Endodermal cell (in vitro differentiated cells): Measurements from ENCODE around the gene ACO2. TPM values are rescaled to one million over a fixed set of nuclear protein-coding genes. Genes with fewer than 3 reads are reported as not detected.

Source experiments
- DNase-seq: peaks from one replicate; pipeline ENCODE4 v3.0.0-alpha.2; 2017
- H3K27ac ChIP-seq: 2 replicates; pipeline ENCODE4 v1.5.1; 2013; ENCODE audit warnings: mild to moderate bottlenecking, low read depth, low read length, moderate library complexity
- H3K27me3 ChIP-seq: 2 replicates; pipeline ENCODE4 v1.6.1; 2013; ENCODE audit warnings: mild to moderate bottlenecking, low read length, moderate library complexity; ENCODE audit not compliant: insufficient read depth, control insufficient read depth, poor library complexity, severe bottlenecking
- H3K36me3 ChIP-seq: 2 replicates; pipeline ENCODE4 v1.7.0; 2013; ENCODE audit warnings: mild to moderate bottlenecking, low read length, moderate library complexity; ENCODE audit not compliant: control insufficient read depth, insufficient read depth
- H3K4me1 ChIP-seq: one replicate; pipeline ENCODE4 v1.7.0; 2013; ENCODE audit warnings: low read length; ENCODE audit not compliant: control insufficient read depth, insufficient read depth
- H3K4me3 ChIP-seq: 2 replicates; pipeline ENCODE4 v1.5.1; 2013; ENCODE audit warnings: mild to moderate bottlenecking, low read length, moderate library complexity
- H3K9ac ChIP-seq: 2 replicates; pipeline ENCODE4 v1.6.1; 2013; ENCODE audit warnings: mild to moderate bottlenecking, low read length, moderate library complexity; ENCODE audit not compliant: poor library complexity, severe bottlenecking; ENCODE audit errors: extremely low read depth
- H3K9me3 ChIP-seq: 2 replicates; pipeline ENCODE4 v1.6.1; 2013; ENCODE audit warnings: mild to moderate bottlenecking, low read length, moderate library complexity; ENCODE audit not compliant: control insufficient read depth
- H3K27ac Mint-ChIP-seq: 2 replicates; pipeline ENCODE4 v1.8.0; 2020; ENCODE audit warnings: mixed read lengths
- H3K27me3 Mint-ChIP-seq: 2 replicates; pipeline ENCODE4 v1.8.0; 2021; ENCODE audit warnings: mild to moderate bottlenecking, mixed read lengths; ENCODE audit not compliant: insufficient read depth
- H3K36me3 Mint-ChIP-seq: 2 replicates; pipeline ENCODE4 v1.8.0; 2020; ENCODE audit warnings: low read depth, mixed read lengths
- H3K4me1 Mint-ChIP-seq: 2 replicates; pipeline ENCODE4 v1.8.0; 2020; ENCODE audit warnings: mixed read lengths
- H3K4me3 Mint-ChIP-seq: 2 replicates; pipeline ENCODE4 v1.8.0; 2020; ENCODE audit warnings: mild to moderate bottlenecking, moderate library complexity, mixed read lengths
- H3K9me3 Mint-ChIP-seq: 2 replicates; pipeline ENCODE4 v1.8.0; 2020; ENCODE audit warnings: mild to moderate bottlenecking, mixed read lengths
- WGBS, 2 experiments: methylation state at CpG; one replicate each; pipeline versions ENCODE4 v1.1.5 to v1.1.7; 2013; ENCODE audit warnings: missing lambda C conversion rate in 2 of 2, mixed read lengths in 1 of 2; ENCODE audit not compliant: insufficient coverage in 1 of 2, insufficient read length in 1 of 2; 5-methylcytosine and 5-hydroxymethylcytosine counted together
- total RNA-seq, 2 donors: library from RNA; stranded (reverse); fragmentation: NEBNext Ultra II Directional in 1 of 2; extraction: Animal tissue kit (Norgen Biotek cat#: 25700) in 1 of 2; gene quantifications; 2 replicates in 1 of 2; 3 replicates in 1 of 2; pipeline ENCODE4 v1.2.1, GENCODE V29; 2021
- TF ChIP-seq, protein P1 (sequence below): fragments of 200-600 bp; sonication (generic); conservative IDR thresholded peaks from 2 replicates; pipeline ENCODE4 v1.5.0; 2021; ENCODE audit warnings: antibody characterized with exemption, mild to moderate bottlenecking

Gene ACO2
- total RNA-seq, 2 donors from 2014 or later: 69.0 to 82.3 TPM

DNA sequence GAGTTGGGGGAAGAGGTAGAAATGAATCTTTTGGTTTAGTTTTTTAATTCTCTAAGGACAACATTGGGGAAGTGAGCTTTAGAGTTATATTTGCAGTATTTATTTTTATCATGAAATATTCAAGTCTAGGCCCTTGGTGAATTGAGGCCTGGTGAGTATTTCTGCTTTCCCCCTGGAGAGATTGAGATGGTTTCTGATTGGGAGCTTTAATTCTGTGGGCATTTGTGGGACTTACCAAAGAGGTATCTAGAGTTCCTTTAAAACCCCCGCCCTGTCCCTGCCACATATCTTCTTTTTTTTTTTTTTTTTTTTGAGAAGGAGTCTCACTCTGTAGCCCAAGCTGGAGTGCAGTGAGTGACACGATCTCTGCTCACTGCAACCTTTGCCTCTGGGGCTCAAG is 9.6 kb downstream of the ACO2 start:
- no peaks in the 10 kb centered on the region for H3K27me3 Mint-ChIP-seq
- no peaks in the 10 kb centered on the region for H3K4me1 ChIP-seq
- H3K27ac ChIP-seq: no peak overlapping the region
- no peak for DNase-seq
- H3K9ac ChIP-seq: no peak overlapping the region
- H3K9me3 Mint-ChIP-seq: no peaks in the 10 kb centered on the region
- H3K4me3 ChIP-seq: no peak overlapping the region
- H3K4me1 Mint-ChIP-seq: no peaks in the 10 kb centered on the region
- H3K36me3 Mint-ChIP-seq: no peaks in the 10 kb centered on the region
- H3K4me3 Mint-ChIP-seq: no peak overlapping the region
- WGBS, 2 experiments: 83 to 89% methylated on average over 1 to 2 of the region's 2 CpGs
- TF ChIP-seq, protein P1, sequence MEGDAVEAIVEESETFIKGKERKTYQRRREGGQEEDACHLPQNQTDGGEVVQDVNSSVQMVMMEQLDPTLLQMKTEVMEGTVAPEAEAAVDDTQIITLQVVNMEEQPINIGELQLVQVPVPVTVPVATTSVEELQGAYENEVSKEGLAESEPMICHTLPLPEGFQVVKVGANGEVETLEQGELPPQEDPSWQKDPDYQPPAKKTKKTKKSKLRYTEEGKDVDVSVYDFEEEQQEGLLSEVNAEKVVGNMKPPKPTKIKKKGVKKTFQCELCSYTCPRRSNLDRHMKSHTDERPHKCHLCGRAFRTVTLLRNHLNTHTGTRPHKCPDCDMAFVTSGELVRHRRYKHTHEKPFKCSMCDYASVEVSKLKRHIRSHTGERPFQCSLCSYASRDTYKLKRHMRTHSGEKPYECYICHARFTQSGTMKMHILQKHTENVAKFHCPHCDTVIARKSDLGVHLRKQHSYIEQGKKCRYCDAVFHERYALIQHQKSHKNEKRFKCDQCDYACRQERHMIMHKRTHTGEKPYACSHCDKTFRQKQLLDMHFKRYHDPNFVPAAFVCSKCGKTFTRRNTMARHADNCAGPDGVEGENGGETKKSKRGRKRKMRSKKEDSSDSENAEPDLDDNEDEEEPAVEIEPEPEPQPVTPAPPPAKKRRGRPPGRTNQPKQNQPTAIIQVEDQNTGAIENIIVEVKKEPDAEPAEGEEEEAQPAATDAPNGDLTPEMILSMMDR: no peak
- H3K27ac Mint-ChIP-seq: no peak overlapping the region
- H3K27me3 ChIP-seq: no peaks in the 10 kb centered on the region
- H3K36me3 ChIP-seq: no peaks in the 10 kb centered on the region
- no peaks in the 10 kb centered on the region for H3K9me3 ChIP-seq

DNA sequence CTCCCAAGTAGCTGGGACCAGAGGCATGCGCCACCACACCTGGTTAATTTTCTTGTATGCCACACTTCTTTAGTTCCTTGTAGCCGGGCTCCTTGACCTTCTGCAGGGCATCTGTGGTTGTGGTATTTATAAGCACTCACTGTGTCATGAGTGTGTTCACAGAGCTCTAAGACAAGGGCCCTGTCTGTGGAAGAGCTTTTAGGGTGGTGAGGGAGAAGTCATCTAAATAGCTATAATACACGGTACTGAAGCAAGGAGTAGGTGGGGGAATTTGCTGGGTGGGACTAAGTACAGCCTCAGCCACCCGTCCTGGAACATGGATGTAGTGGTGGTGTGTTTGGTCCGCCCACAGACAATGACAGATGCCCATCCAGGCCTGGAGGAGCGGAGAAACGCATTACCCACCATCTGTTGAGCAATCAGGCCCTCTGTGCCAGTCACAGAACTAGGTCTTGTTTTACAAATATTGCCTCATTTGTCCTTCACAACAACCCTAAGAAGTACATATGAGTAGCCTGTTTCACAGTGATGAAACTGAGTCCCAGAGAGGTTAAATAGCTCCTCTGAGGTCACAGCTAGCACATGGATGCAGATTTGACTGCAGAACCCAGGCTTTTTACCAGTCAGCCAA is 10.1 kb downstream of the ACO2 start:
- Histone ChIP-seq H3K27me3 (no peaks in the 10 kb centered on the region), H3K4me3 (no peak overlapping the region), H3K27ac (peak overlapping the region; percentile 81), H3K9me3 (no peaks in the 10 kb centered on the region), H3K4me1 (no peaks in the 10 kb centered on the region), H3K36me3 (no peaks in the 10 kb centered on the region), H3K9ac (no peak overlapping the region)
- WGBS, 2 experiments: 88 to 89% methylated on average over 4 to 7 of the region's 7 CpGs
- DNase-seq: no peak
- Mint-ChIP-seq H3K9me3 (no peaks in the 10 kb centered on the region), H3K4me3 (no peak overlapping the region), H3K27ac (peak overlapping the region; percentile 44), H3K27me3 (no peaks in the 10 kb centered on the region), H3K4me1 (no peaks in the 10 kb centered on the region), H3K36me3 (no peaks in the 10 kb centered on the region)
- TF ChIP-seq, protein P1: no peak

DNA sequence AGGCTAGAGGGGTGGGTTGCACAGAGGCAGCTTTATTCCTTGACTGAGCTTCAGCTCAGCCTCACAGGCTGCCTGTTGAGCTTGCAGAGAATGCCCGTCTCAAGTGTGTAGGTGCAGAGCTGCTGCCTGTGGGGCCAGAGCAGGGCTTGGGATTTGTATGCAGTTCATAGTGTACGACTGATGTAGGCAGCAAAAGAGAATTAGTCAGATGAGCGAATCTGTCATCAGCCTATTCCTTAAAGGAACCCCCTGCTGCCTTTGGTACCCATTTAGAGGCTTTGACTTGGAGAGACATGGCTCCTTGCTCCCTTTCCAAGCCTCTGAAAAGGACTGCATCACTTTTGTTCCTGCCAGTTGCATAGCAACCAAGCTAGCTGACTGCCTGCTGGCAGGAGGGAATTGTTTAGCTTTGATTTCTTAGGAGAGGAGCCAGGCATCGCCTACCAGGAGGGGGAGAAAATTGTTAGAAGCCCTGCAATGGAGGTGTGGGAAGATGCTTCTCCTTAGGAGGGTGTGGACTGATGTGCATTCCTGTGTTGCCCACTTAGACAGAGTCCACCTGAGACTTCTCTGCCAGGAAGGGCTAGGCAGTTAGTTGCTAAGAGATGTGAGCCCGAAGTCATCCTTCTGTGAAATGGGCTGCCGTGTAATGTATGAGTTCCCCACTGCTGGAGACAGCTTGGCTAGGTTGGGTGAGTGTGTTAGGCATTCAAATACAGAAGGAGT is 10.9 kb downstream of the ACO2 start:
- TF ChIP-seq, protein P1: peak; percentile 22
- Mint-ChIP-seq H3K27me3 (no peaks in the 10 kb centered on the region), H3K9me3 (no peaks in the 10 kb centered on the region), H3K27ac (no peak overlapping the region), H3K4me3 (no peak overlapping the region), H3K4me1 (no peaks in the 10 kb centered on the region), H3K36me3 (no peaks in the 10 kb centered on the region)
- Histone ChIP-seq H3K27me3 (no peaks in the 10 kb centered on the region), H3K9ac (no peak overlapping the region), H3K27ac (peak overlapping the region; percentile 81), H3K4me3 (no peak overlapping the region), H3K36me3 (no peaks in the 10 kb centered on the region), H3K9me3 (no peaks in the 10 kb centered on the region), H3K4me1 (no peaks in the 10 kb centered on the region)
- DNase-seq: peak; percentile 70
- 73 to 76% methylated on average over 5 to 6 of the region's 6 CpGs for WGBS, 2 experiments
